Loucy (cell line): ENCODE results near the gene PCBP2.

Experiments
- EZH2phosphoT487 ChIP-seq: fragments of 200-600 bp; IDR thresholded peaks from 2 replicates; pipeline ENCODE4 v1.6.1; 2018; ENCODE audit warnings: antibody characterized with exemption, mild to moderate bottlenecking, moderate library complexity, borderline replicate concordance
- TF ChIP-seq, protein P1 (sequence below): fragments of 200-600 bp; sonication (generic); conservative IDR thresholded peaks from 2 replicates; pipeline ENCODE4 v1.5.1; 2014; ENCODE audit warnings: mild to moderate bottlenecking, antibody characterized with exemption, low read length

DNA sequence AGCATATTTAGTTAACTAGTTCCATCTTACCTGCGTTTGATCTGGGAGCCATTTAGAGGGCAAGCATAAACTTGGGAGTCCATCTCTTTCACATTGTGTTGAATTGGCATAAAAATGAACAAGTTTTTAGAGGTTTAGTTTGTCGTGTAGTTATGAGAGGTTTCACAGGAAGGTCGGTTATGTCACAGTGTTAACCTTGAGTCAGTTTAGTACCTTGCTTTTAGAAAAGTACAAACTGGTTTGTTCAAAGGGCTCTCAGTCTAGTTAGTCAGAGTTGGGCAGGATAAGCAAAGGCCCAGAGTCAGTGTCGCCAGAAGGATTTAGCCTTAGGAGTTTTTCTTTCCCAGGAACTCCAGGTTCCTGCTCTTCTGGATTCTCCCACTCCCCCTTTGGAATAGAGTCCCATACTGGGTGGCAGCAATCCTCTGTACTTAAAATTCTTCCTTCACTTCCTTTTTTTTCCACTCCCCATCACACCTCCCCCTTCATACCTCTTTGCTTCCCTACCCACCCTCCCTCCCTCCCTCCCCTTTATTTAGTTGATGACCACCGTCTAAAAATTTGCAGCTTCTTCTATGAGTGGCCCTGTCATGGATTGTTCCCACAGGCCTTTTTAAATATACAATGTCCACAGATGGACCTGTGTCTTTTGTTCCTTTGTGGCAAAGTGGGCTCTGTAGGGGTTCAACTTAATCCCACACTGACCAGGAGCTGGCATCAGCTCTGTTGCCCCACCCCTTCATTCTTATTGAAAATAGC is 12.1 kb downstream of the PCBP2 start:
- TF ChIP-seq, protein P1, sequence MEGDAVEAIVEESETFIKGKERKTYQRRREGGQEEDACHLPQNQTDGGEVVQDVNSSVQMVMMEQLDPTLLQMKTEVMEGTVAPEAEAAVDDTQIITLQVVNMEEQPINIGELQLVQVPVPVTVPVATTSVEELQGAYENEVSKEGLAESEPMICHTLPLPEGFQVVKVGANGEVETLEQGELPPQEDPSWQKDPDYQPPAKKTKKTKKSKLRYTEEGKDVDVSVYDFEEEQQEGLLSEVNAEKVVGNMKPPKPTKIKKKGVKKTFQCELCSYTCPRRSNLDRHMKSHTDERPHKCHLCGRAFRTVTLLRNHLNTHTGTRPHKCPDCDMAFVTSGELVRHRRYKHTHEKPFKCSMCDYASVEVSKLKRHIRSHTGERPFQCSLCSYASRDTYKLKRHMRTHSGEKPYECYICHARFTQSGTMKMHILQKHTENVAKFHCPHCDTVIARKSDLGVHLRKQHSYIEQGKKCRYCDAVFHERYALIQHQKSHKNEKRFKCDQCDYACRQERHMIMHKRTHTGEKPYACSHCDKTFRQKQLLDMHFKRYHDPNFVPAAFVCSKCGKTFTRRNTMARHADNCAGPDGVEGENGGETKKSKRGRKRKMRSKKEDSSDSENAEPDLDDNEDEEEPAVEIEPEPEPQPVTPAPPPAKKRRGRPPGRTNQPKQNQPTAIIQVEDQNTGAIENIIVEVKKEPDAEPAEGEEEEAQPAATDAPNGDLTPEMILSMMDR = no peak
- TF ChIP-seq EZH2phosphoT487 = no peak
